ENCODE results near the gene RNF167. TPM values are rescaled to one million over a fixed set of nuclear protein-coding genes. Genes with fewer than 3 reads are reported as not detected.

Gene RNF167
- total and polyA plus RNA-seq, 2 of the 13 experiments (the other 11 are each of a cell fraction or from before 2014, with no cell fraction given) = 44.1 to 45.4 TPM

DNA sequence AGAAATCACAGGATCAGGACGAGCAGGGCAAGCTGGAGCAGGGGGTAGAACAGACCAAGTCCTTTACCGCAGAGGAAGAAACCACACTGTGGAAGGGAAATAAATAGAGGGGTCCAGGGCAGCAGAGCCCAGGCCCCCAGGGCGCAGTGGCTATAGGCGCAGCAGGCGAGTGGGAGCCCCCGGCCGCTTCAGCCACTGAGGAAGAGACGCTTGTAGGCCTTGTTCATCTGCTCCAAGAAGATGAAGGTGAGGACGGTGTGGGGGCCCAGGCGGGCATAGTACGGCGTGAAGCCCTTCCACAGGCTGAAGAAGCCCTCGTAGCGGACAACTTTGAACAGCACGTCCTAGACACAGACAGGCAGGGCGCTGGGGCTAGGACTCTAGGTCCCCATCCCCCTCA, 2.5 kb upstream of the RNF167 start (continued):
- TF ChIP-seq, protein P1, sequence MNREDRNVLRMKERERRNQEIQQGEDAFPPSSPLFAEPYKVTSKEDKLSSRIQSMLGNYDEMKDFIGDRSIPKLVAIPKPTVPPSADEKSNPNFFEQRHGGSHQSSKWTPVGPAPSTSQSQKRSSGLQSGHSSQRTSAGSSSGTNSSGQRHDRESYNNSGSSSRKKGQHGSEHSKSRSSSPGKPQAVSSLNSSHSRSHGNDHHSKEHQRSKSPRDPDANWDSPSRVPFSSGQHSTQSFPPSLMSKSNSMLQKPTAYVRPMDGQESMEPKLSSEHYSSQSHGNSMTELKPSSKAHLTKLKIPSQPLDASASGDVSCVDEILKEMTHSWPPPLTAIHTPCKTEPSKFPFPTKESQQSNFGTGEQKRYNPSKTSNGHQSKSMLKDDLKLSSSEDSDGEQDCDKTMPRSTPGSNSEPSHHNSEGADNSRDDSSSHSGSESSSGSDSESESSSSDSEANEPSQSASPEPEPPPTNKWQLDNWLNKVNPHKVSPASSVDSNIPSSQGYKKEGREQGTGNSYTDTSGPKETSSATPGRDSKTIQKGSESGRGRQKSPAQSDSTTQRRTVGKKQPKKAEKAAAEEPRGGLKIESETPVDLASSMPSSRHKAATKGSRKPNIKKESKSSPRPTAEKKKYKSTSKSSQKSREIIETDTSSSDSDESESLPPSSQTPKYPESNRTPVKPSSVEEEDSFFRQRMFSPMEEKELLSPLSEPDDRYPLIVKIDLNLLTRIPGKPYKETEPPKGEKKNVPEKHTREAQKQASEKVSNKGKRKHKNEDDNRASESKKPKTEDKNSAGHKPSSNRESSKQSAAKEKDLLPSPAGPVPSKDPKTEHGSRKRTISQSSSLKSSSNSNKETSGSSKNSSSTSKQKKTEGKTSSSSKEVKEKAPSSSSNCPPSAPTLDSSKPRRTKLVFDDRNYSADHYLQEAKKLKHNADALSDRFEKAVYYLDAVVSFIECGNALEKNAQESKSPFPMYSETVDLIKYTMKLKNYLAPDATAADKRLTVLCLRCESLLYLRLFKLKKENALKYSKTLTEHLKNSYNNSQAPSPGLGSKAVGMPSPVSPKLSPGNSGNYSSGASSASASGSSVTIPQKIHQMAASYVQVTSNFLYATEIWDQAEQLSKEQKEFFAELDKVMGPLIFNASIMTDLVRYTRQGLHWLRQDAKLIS (CRISPR knock-in tag; IDR thresholded peaks at IDR 0.05) = no peak
- TF ChIP-seq, protein P2, sequence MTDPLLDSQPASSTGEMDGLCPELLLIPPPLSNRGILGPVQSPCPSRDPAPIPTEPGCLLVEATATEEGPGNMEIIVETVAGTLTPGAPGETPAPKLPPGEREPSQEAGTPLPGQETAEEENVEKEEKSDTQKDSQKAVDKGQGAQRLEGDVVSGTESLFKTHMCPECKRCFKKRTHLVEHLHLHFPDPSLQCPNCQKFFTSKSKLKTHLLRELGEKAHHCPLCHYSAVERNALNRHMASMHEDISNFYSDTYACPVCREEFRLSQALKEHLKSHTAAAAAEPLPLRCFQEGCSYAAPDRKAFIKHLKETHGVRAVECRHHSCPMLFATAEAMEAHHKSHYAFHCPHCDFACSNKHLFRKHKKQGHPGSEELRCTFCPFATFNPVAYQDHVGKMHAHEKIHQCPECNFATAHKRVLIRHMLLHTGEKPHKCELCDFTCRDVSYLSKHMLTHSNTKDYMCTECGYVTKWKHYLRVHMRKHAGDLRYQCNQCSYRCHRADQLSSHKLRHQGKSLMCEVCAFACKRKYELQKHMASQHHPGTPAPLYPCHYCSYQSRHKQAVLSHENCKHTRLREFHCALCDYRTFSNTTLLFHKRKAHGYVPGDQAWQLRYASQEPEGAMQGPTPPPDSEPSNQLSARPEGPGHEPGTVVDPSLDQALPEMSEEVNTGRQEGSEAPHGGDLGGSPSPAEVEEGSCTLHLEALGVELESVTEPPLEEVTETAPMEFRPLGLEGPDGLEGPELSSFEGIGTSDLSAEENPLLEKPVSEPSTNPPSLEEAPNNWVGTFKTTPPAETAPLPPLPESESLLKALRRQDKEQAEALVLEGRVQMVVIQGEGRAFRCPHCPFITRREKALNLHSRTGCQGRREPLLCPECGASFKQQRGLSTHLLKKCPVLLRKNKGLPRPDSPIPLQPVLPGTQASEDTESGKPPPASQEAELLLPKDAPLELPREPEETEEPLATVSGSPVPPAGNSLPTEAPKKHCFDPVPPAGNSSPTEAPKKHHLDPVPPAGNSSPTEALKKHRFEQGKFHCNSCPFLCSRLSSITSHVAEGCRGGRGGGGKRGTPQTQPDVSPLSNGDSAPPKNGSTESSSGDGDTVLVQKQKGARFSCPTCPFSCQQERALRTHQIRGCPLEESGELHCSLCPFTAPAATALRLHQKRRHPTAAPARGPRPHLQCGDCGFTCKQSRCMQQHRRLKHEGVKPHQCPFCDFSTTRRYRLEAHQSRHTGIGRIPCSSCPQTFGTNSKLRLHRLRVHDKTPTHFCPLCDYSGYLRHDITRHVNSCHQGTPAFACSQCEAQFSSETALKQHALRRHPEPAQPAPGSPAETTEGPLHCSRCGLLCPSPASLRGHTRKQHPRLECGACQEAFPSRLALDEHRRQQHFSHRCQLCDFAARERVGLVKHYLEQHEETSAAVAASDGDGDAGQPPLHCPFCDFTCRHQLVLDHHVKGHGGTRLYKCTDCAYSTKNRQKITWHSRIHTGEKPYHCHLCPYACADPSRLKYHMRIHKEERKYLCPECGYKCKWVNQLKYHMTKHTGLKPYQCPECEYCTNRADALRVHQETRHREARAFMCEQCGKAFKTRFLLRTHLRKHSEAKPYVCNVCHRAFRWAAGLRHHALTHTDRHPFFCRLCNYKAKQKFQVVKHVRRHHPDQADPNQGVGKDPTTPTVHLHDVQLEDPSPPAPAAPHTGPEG (CRISPR knock-in tag; IDR thresholded peaks at IDR 0.05) = no peak
- TF ChIP-seq, protein P3, sequence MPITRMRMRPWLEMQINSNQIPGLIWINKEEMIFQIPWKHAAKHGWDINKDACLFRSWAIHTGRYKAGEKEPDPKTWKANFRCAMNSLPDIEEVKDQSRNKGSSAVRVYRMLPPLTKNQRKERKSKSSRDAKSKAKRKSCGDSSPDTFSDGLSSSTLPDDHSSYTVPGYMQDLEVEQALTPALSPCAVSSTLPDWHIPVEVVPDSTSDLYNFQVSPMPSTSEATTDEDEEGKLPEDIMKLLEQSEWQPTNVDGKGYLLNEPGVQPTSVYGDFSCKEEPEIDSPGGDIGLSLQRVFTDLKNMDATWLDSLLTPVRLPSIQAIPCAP (CRISPR knock-in tag; IDR thresholded peaks at IDR 0.05; ENCODE audit: low read depth) = no peak
- no peak for TF ChIP-seq MLLT10 (CRISPR knock-in tag; IDR thresholded peaks at IDR 0.05)
- TF ChIP-seq, protein P4, sequence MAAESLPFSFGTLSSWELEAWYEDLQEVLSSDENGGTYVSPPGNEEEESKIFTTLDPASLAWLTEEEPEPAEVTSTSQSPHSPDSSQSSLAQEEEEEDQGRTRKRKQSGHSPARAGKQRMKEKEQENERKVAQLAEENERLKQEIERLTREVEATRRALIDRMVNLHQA (CRISPR knock-in tag; IDR thresholded peaks at IDR 0.05) = no peak
- no peak for TF ChIP-seq ZNF24 (IDR thresholded peaks at IDR 0.05)
- TF ChIP-seq KDM5B (CRISPR knock-in tag; IDR thresholded peaks at IDR 0.05; ENCODE audit: borderline replicate concordance) = no peak

Measured in HepG2 (cell line).